Sigmoid colon (tissue), 4 donors: ENCODE results near the gene HOXD11.
A peak's percentile ranks its signal among the peaks of the same experiment; 100 is the strongest.

Experiments
- EP300 ChIP-seq, 4 donors: sonication (generic); formaldehyde crosslinking; IDR thresholded peaks; one replicate each; pipeline ENCODE4 v1.6.1; 2017; ENCODE audit warnings: antibody characterized with exemption in 4 of 4
- POLR2A ChIP-seq, 2 donors: fragments of 450-650 bp; IDR thresholded peaks; one replicate each; pipeline ENCODE4 v1.6.1; 2016; ENCODE audit warnings: antibody characterized with exemption in 2 of 2, mild to moderate bottlenecking in 2 of 2, moderate library complexity in 2 of 2
- POLR2AphosphoS5 ChIP-seq, 4 donors: sonication (generic); formaldehyde crosslinking; IDR thresholded peaks; one replicate each; pipeline ENCODE4 v1.6.1; 2017; ENCODE audit warnings: antibody characterized with exemption in 4 of 4
- TF ChIP-seq, protein P1 (sequence below), 4 experiments: fragments of 450-650 bp in 3 of 4; fragments of 200-600 bp in 1 of 4; IDR thresholded peaks; one replicate each; pipeline ENCODE4 v1.5.1; 2016 to 2019; ENCODE audit warnings: antibody characterized with exemption in 4 of 4, mild to moderate bottlenecking in 3 of 4, moderate library complexity in 2 of 4

- TF ChIP-seq, protein P1, sequence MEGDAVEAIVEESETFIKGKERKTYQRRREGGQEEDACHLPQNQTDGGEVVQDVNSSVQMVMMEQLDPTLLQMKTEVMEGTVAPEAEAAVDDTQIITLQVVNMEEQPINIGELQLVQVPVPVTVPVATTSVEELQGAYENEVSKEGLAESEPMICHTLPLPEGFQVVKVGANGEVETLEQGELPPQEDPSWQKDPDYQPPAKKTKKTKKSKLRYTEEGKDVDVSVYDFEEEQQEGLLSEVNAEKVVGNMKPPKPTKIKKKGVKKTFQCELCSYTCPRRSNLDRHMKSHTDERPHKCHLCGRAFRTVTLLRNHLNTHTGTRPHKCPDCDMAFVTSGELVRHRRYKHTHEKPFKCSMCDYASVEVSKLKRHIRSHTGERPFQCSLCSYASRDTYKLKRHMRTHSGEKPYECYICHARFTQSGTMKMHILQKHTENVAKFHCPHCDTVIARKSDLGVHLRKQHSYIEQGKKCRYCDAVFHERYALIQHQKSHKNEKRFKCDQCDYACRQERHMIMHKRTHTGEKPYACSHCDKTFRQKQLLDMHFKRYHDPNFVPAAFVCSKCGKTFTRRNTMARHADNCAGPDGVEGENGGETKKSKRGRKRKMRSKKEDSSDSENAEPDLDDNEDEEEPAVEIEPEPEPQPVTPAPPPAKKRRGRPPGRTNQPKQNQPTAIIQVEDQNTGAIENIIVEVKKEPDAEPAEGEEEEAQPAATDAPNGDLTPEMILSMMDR (IDR thresholded peaks at IDR 0.05) = no peak
- TF ChIP-seq EP300 (IDR thresholded peaks at IDR 0.05) (no peak), POLR2A (IDR thresholded peaks at IDR 0.05) (no peak), POLR2AphosphoS5 (IDR thresholded peaks at IDR 0.05) (peak in 3 of 4 donors; percentile 7 to 49 (median 48))
These were observed 25.1 kb upstream of the HOXD11 start for GRCh38 chr2:176081837-176082524.
